ENCODE data around the gene KIF17.

The KIF17 gene

GRCh38 chr1:20726118-20726911 is 8.5 kb upstream of the KIF17 start:
- no peak overlapping the region for H3K4me3 ChIP-seq (ENCODE audit: low read length)
- H3K4me2 ChIP-seq (ENCODE audit: low read length), result no peak overlapping the region
- H3K4me1 ChIP-seq (ENCODE audit: control insufficient read depth, insufficient read depth, low read length), result peaks cover 4% of the 10 kb centered on the region
- no peak overlapping the region for H3K9ac ChIP-seq (ENCODE audit: low read depth, low read length)
- H3K27me3 ChIP-seq (ENCODE audit: control insufficient read depth, insufficient read depth, low read length), result peaks cover 21% of the 10 kb centered on the region
- no peaks in the 10 kb centered on the region for H3K36me3 ChIP-seq (ENCODE audit: insufficient read depth, low read length)
- H3K9me3 ChIP-seq (replicated peaks; ENCODE audit: low read length), result no peaks in the 10 kb centered on the region

DNA sequence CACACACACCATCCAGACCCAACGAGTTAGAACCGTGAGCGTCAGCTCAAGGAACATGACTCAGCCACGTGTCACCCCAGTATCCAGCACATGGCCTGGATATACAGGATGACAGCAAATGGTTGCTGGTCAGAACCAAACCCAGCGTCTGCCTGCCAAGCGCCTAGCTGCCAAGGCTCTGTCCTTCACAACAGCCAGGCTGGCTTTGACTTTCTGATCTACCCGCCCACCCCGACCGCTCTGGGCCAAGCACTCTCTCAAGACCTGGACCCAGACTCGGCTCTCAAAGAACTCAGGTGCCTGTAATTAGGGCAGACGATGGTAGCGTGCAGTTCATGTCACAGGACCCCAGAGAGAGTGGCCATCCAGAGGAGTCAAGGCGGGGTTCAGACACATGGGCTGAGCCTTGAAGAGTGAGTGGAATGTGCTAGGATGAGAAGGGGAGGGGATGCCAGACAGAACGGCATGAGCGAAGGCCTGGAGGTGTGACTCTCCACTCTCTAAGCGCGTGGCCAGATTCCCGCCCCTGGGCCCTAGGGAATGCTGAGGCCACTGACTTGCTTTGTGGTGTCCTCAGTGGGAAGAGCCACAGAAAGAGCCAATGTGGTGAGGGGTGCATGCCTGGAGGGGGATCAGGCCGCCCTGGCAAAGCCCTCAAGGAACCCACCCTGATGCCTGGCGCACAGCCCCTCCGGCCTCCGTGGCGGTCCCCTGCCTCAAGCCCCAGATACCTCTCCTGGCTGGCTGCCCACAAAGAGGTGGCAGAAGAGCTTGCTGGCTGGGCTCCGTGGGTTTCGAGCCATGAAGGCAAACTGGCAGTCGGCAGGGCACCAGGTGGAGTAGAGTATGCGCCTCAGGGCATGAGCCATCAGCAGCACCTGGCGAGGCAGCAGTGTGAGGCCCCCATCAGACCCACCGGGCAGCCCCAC is 7.6 kb upstream of the KIF17 start:
- H3K4me3 ChIP-seq (ENCODE audit: low read length), result no peak overlapping the region
- no peak overlapping the region for H3K4me2 ChIP-seq (ENCODE audit: low read length)
- no peaks in the 10 kb centered on the region for H3K36me3 ChIP-seq (ENCODE audit: insufficient read depth, low read length)
- H3K9ac ChIP-seq (ENCODE audit: low read depth, low read length), result no peak overlapping the region
- H3K4me1 ChIP-seq (ENCODE audit: control insufficient read depth, insufficient read depth, low read length), result peaks cover 4% of the 10 kb centered on the region
- H3K27me3 ChIP-seq (ENCODE audit: control insufficient read depth, insufficient read depth, low read length), result peaks cover 14% of the 10 kb centered on the region
- no peaks in the 10 kb centered on the region for H3K9me3 ChIP-seq (replicated peaks; ENCODE audit: low read length)

- Histone ChIP-seq H3K9ac (ENCODE audit: low read depth, low read length) (no peak overlapping the region), H3K4me2 (ENCODE audit: low read length) (no peak overlapping the region), H3K4me3 (ENCODE audit: low read length) (no peak overlapping the region), H3K9me3 (replicated peaks; ENCODE audit: low read length) (no peaks in the 10 kb centered on the region), H3K27me3 (ENCODE audit: control insufficient read depth, insufficient read depth, low read length) (peaks cover 5% of the 10 kb centered on the region), H3K36me3 (ENCODE audit: insufficient read depth, low read length) (no peaks in the 10 kb centered on the region), H3K4me1 (ENCODE audit: control insufficient read depth, insufficient read depth, low read length) (peaks cover 4% of the 10 kb centered on the region)
These were observed 6.8 kb upstream of the KIF17 start for GRCh38 chr1:20724364-20725188.

- Histone ChIP-seq H3K4me3 (ENCODE audit: low read length) (no peak overlapping the region), H3K27me3 (ENCODE audit: control insufficient read depth, insufficient read depth, low read length) (no peaks in the 10 kb centered on the region), H3K4me2 (ENCODE audit: low read length) (no peak overlapping the region), H3K9me3 (replicated peaks; ENCODE audit: low read length) (no peaks in the 10 kb centered on the region), H3K4me1 (ENCODE audit: control insufficient read depth, insufficient read depth, low read length) (peaks cover 4% of the 10 kb centered on the region), H3K9ac (ENCODE audit: low read depth, low read length) (no peak overlapping the region), H3K36me3 (ENCODE audit: insufficient read depth, low read length) (no peaks in the 10 kb centered on the region)
These were observed 5.9 kb upstream of the KIF17 start for GRCh38 chr1:20723537-20724363.

GRCh38 chr1:20723159-20723536 is 5.3 kb upstream of the KIF17 start:
- H3K4me3 ChIP-seq (ENCODE audit: low read length), result no peak overlapping the region
- H3K9ac ChIP-seq (ENCODE audit: low read depth, low read length), result no peak overlapping the region
- H3K36me3 ChIP-seq (ENCODE audit: insufficient read depth, low read length), result no peaks in the 10 kb centered on the region
- no peaks in the 10 kb centered on the region for H3K27me3 ChIP-seq (ENCODE audit: control insufficient read depth, insufficient read depth, low read length)
- peaks cover 4% of the 10 kb centered on the region for H3K4me1 ChIP-seq (ENCODE audit: control insufficient read depth, insufficient read depth, low read length)
- no peak overlapping the region for H3K4me2 ChIP-seq (ENCODE audit: low read length)
- no peaks in the 10 kb centered on the region for H3K9me3 ChIP-seq (replicated peaks; ENCODE audit: low read length)

GRCh38 chr1:20721117-20722061 is 3.6 kb upstream of the KIF17 start:
- H3K9ac ChIP-seq (ENCODE audit: low read depth, low read length), result no peak overlapping the region
- H3K4me3 ChIP-seq (ENCODE audit: low read length), result no peak overlapping the region
- H3K4me1 ChIP-seq (ENCODE audit: control insufficient read depth, insufficient read depth, low read length), result peaks cover 8% of the 10 kb centered on the region
- H3K9me3 ChIP-seq (replicated peaks; ENCODE audit: low read length), result no peaks in the 10 kb centered on the region
- H3K36me3 ChIP-seq (ENCODE audit: insufficient read depth, low read length), result no peaks in the 10 kb centered on the region
- no peak overlapping the region for H3K4me2 ChIP-seq (ENCODE audit: low read length)
- peaks cover 8% of the 10 kb centered on the region for H3K27me3 ChIP-seq (ENCODE audit: control insufficient read depth, insufficient read depth, low read length)

DNA sequence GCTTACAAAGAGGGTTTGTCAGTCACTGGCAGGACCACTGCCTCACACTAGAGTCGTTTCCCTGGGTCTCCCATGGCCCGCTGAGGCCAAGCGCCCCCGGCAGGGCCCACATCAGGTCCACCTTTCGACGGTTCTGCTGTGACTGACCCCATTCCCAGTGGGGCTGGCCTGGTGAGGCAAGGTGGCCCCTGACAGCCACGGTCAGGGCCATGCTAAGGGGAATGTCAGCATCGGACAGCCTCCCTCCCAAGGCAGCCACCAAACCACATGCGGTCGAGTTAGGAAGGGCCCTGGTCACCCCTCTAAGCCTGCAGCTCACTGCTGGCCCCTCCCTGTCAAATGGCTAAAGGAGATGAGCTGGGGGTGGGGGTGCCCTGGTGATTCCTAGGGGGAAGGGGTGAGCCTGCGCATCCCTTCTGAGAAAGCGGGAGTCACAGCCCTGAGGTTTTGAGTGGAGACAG is 2.9 kb upstream of the KIF17 start:
- Histone ChIP-seq H3K36me3 (ENCODE audit: insufficient read depth, low read length) (no peaks in the 10 kb centered on the region), H3K4me1 (ENCODE audit: control insufficient read depth, insufficient read depth, low read length) (peaks cover 8% of the 10 kb centered on the region), H3K9me3 (replicated peaks; ENCODE audit: low read length) (no peaks in the 10 kb centered on the region), H3K27me3 (ENCODE audit: control insufficient read depth, insufficient read depth, low read length) (peaks cover 9% of the 10 kb centered on the region), H3K4me2 (ENCODE audit: low read length) (no peak overlapping the region), H3K9ac (ENCODE audit: low read depth, low read length) (no peak overlapping the region), H3K4me3 (ENCODE audit: low read length) (no peak overlapping the region)

- H3K4me1 ChIP-seq (ENCODE audit: control insufficient read depth, insufficient read depth, low read length), result peaks cover 4% of the 10 kb centered on the region
- no peak overlapping the region for H3K4me3 ChIP-seq (ENCODE audit: low read length)
- no peaks in the 10 kb centered on the region for H3K9me3 ChIP-seq (replicated peaks; ENCODE audit: low read length)
- peaks cover 9% of the 10 kb centered on the region for H3K27me3 ChIP-seq (ENCODE audit: control insufficient read depth, insufficient read depth, low read length)
- H3K36me3 ChIP-seq (ENCODE audit: insufficient read depth, low read length), result no peaks in the 10 kb centered on the region
- H3K4me2 ChIP-seq (ENCODE audit: low read length), result no peak overlapping the region
- H3K9ac ChIP-seq (ENCODE audit: low read depth, low read length), result no peak overlapping the region
These were observed 2.2 kb upstream of the KIF17 start for GRCh38 chr1:20719871-20720620.

DNA sequence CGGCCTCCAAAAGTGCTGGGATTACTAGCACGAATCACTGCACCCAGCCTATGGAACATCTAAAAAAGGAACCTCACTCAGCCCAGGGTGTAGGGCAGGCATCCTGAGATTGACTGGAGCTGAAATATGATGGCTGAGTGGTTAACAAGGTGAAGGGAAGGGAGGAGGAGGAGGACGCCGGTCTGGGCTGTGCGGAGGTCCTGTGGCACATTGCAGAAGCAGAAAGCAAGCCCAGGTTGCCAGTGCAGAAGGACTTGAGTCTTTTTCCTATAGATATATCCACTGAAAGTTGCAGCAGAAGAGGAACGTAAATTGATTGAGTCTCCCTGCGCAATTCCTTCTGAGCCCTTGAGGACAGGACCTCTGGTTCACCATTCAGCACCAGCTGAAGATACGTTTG is 1.5 kb upstream of the KIF17 start:
- peaks cover 9% of the 10 kb centered on the region for H3K27me3 ChIP-seq (ENCODE audit: control insufficient read depth, insufficient read depth, low read length)
- H3K9ac ChIP-seq (ENCODE audit: low read depth, low read length), result no peak overlapping the region
- no peak overlapping the region for H3K4me3 ChIP-seq (ENCODE audit: low read length)
- H3K9me3 ChIP-seq (replicated peaks; ENCODE audit: low read length), result no peaks in the 10 kb centered on the region
- no peak overlapping the region for H3K4me2 ChIP-seq (ENCODE audit: low read length)
- peaks cover 4% of the 10 kb centered on the region for H3K4me1 ChIP-seq (ENCODE audit: control insufficient read depth, insufficient read depth, low read length)
- H3K36me3 ChIP-seq (ENCODE audit: insufficient read depth, low read length), result no peaks in the 10 kb centered on the region

Data from skeletal muscle satellite cell (primary cell).